OCI-LY7 (cell line): ENCODE measurements around the gene MAP3K7CL.

Experiments used
- CTCF ChIP-seq: fragments of 200-600 bp; sonication (generic); conservative IDR thresholded peaks from 2 replicates; pipeline ENCODE4 v1.5.1; 2014; ENCODE audit warnings: mild to moderate bottlenecking, antibody characterized with exemption, low read length, moderate library complexity, mixed read lengths
- EZH2phosphoT487 ChIP-seq: fragments of 200-600 bp; sonication (generic); IDR thresholded peaks from 2 replicates; pipeline ENCODE4 v1.6.1; 2018; ENCODE audit warnings: low read depth, borderline replicate concordance, mild to moderate bottlenecking, mixed run types, antibody characterized with exemption, low read length, moderate library complexity, mixed read lengths

GRCh38 chr21:29193072-29193471, 62.6 kb downstream of the MAP3K7CL start:
- TF ChIP-seq CTCF (no peak), EZH2phosphoT487 (no peak)
